ENCODE results near the gene ADGRG4. TPM values are rescaled to one million over a fixed set of nuclear protein-coding genes. Genes with fewer than 3 reads are reported as not detected.
A peak's percentile ranks its signal among the peaks of the same experiment; 100 is the strongest.

ADGRG4 gene
- polyA plus RNA-seq, 2 of the 4 experiments (the other 2 are of a cell fraction) = not detected

DNA sequence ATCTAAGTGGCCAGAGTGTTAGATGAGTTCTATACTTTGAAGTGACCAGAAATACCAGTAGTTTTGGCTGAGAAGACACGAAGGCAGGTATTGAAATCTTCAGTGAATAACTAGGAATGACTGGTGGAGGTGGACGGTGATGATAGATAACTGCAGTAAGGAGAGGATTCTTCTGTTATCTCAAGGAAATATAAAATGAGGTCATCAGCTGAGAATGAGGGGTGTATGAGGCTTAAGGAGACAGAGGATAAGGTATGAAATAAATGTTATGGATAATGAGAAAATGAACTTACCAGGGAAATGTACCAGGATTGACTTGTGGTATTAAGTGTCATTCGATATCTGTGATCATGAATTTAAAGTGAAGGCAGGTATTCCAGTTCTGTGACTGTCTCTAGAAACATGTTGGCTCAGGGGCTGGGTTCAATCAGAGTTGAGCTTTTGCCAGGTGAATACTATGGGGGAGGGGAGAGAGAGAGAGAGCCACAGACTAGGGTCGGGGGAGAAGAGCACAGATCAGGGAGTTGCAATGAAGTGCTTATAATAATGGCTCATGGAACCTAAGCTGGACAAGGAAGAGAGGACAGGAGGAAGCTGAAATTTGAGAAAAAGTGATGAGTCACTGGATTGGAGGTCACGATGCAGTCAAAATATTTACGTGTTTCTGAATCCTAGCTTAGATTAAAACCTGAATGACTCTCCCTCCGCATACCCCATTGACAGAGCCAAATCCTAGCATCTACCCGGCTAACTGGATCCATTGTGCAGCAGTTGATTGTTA lies 149.5 kb downstream of the ADGRG4 start:
- Histone ChIP-seq H3K9me3 (no peaks in the 10 kb centered on the region), H3K4me2 (peak overlapping the region; percentile 24), H3K4me3 (no peak overlapping the region), H3K27ac (0 out of 6 replicates have a peak overlapping the region, but pooled peaks have one; percentile 25 to 45), H3K4me1 (peaks cover 6% of the 10 kb centered on the region; the same call in 1 of the 3 replicates)
- peak in 1 of 2 experiments; percentile 17 for DNase-seq (ENCODE audit: low read depth in 1 of 2, low spot score in 1 of 2)
- ChIA-PET POLR2A (no interaction called here), CTCF (no interaction called here)
- no peak for ATAC-seq
- TF ChIP-seq NFE2L2 (conservative IDR thresholded peaks at IDR 0.05; ENCODE audit: low read length) (peak; percentile 63), MAFK (IDR thresholded peaks at IDR 0.05; ENCODE audit: partially characterized antibody) (peak; percentile 67)
- TF ChIP-seq, protein P1, sequence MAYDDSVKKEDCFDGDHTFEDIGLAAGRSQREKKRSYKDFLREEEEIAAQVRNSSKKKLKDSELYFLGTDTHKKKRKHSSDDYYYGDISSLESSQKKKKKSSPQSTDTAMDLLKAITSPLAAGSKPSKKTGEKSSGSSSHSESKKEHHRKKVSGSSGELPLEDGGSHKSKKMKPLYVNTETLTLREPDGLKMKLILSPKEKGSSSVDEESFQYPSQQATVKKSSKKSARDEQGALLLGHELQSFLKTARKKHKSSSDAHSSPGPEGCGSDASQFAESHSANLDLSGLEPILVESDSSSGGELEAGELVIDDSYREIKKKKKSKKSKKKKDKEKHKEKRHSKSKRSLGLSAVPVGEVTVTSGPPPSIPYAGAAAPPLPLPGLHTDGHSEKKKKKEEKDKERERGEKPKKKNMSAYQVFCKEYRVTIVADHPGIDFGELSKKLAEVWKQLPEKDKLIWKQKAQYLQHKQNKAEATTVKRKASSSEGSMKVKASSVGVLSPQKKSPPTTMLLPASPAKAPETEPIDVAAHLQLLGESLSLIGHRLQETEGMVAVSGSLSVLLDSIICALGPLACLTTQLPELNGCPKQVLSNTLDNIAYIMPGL (CRISPR knock-in tag; IDR thresholded peaks at IDR 0.05; ENCODE audit: borderline replicate concordance) = no peak
- WGBS (ENCODE audit: missing lambda C conversion rate) = 35% methylated on average over 8 of the region's 8 CpGs
- FAIRE-seq = peak; percentile 88

DNA sequence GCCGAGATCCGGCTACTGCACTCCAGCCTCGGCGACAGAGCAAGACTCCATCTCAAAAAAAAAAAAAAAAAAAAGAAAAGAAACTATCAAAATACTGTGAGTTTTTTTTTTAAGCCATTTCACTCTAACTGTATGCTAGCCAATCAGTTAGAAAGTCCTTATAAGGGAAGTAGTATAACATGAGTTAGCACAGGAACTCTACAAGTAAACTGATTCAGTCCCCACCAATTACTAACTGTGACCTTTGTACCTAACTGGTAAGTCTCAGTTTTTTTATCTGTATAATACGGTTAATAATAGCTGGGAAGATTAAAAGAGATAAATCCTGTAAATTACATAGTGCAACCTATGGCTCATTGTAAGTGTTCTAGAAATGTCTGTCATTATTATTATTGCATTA lies 151.9 kb downstream of the ADGRG4 start:
- ATAC-seq (no peak), DNase-seq (ENCODE audit: low read depth in 1 of 2, low spot score in 1 of 2) (no peak), FAIRE-seq (peak; percentile 84)
- Histone ChIP-seq H3K4me3 (no peak overlapping the region), H3K4me2 (no peak overlapping the region), H3K4me1 (peaks cover 6% of the 10 kb centered on the region; the same call in 1 of the 3 replicates), H3K27ac (no peak overlapping the region), H3K9me3 (no peaks in the 10 kb centered on the region)
- 76% methylated on average over 5 of the region's 5 CpGs for WGBS (ENCODE audit: missing lambda C conversion rate)
- TF ChIP-seq BHLHE40 (IDR thresholded peaks at IDR 0.05; ENCODE audit: low read depth, low read length) = no peak
- no peak for TF ChIP-seq ZSCAN20 (CRISPR knock-in tag; IDR thresholded peaks at IDR 0.05)
- no peak for TF ChIP-seq KDM5A (IDR thresholded peaks at IDR 0.05)
- TF ChIP-seq FOXS1 (CRISPR knock-in tag; IDR thresholded peaks at IDR 0.05) = no peak
- TF ChIP-seq, protein P2, sequence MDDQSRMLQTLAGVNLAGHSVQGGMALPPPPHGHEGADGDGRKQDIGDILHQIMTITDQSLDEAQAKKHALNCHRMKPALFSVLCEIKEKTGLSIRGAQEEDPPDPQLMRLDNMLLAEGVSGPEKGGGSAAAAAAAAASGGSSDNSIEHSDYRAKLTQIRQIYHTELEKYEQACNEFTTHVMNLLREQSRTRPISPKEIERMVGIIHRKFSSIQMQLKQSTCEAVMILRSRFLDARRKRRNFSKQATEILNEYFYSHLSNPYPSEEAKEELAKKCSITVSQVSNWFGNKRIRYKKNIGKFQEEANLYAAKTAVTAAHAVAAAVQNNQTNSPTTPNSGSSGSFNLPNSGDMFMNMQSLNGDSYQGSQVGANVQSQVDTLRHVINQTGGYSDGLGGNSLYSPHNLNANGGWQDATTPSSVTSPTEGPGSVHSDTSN (IDR thresholded peaks at IDR 0.05) = no peak
- no peak for TF ChIP-seq CEBPB (IDR thresholded peaks at IDR 0.05)
- TF ChIP-seq, protein P1 (CRISPR knock-in tag; IDR thresholded peaks at IDR 0.05; ENCODE audit: borderline replicate concordance) = no peak
- no peak for TF ChIP-seq FOSB (CRISPR knock-in tag; IDR thresholded peaks at IDR 0.05)
- no peak for TF ChIP-seq TP53 (CRISPR knock-in tag; IDR thresholded peaks at IDR 0.05)
- CTCF ChIA-PET = no interaction called here
- POLR2A ChIA-PET = no interaction called here

DNA sequence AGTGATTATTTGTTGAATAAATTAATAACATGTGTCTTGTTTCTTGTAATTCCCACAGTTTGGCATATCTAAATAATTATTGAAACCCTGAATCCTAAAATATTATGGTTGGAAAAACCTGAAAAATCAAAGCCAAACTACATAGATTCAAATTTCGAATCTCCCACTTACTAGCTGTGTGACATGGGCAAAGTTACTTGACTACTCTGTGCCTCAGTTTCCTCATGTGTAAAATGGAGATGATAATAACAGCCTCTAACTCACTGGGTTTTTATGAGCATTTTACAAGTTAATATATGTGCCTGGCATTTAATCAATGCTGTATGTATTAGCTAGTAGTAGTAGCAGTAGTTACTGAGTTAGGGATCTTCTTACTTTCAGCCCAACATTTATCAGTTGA lies 152.4 kb downstream of the ADGRG4 start:
- POLR2A ChIA-PET = no interaction called here
- 30% methylated on average over 1 of the region's 1 CpG for WGBS (ENCODE audit: missing lambda C conversion rate)
- ATAC-seq (no peak), FAIRE-seq (no peak), DNase-seq (ENCODE audit: low read depth in 1 of 2, low spot score in 1 of 2) (no peak)
- no peak overlapping the region for H3K4me3 ChIP-seq
- H3K9me3 ChIP-seq = no peaks in the 10 kb centered on the region
- H3K27ac ChIP-seq = no peak overlapping the region; a peak in 1 of 6 replicates
- H3K4me2 ChIP-seq = no peak overlapping the region; the same call in 2 of the 3 replicates
- CTCF ChIA-PET = no interaction called here
- peaks cover 6% of the 10 kb centered on the region; the same call in 1 of the 3 replicates for H3K4me1 ChIP-seq
- TF ChIP-seq FOXS1 (CRISPR knock-in tag; IDR thresholded peaks at IDR 0.05) = no peak
- TF ChIP-seq JUNB (IDR thresholded peaks at IDR 0.05) = no peak
- no peak for TF ChIP-seq NR3C1 (IDR thresholded peaks at IDR 0.05)
- no peak for TF ChIP-seq RFX5 (IDR thresholded peaks at IDR 0.05)
- TF ChIP-seq, protein P3, sequence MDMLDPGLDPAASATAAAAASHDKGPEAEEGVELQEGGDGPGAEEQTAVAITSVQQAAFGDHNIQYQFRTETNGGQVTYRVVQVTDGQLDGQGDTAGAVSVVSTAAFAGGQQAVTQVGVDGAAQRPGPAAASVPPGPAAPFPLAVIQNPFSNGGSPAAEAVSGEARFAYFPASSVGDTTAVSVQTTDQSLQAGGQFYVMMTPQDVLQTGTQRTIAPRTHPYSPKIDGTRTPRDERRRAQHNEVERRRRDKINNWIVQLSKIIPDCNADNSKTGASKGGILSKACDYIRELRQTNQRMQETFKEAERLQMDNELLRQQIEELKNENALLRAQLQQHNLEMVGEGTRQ (IDR thresholded peaks at IDR 0.05) = no peak
- TF ChIP-seq, protein P4, sequence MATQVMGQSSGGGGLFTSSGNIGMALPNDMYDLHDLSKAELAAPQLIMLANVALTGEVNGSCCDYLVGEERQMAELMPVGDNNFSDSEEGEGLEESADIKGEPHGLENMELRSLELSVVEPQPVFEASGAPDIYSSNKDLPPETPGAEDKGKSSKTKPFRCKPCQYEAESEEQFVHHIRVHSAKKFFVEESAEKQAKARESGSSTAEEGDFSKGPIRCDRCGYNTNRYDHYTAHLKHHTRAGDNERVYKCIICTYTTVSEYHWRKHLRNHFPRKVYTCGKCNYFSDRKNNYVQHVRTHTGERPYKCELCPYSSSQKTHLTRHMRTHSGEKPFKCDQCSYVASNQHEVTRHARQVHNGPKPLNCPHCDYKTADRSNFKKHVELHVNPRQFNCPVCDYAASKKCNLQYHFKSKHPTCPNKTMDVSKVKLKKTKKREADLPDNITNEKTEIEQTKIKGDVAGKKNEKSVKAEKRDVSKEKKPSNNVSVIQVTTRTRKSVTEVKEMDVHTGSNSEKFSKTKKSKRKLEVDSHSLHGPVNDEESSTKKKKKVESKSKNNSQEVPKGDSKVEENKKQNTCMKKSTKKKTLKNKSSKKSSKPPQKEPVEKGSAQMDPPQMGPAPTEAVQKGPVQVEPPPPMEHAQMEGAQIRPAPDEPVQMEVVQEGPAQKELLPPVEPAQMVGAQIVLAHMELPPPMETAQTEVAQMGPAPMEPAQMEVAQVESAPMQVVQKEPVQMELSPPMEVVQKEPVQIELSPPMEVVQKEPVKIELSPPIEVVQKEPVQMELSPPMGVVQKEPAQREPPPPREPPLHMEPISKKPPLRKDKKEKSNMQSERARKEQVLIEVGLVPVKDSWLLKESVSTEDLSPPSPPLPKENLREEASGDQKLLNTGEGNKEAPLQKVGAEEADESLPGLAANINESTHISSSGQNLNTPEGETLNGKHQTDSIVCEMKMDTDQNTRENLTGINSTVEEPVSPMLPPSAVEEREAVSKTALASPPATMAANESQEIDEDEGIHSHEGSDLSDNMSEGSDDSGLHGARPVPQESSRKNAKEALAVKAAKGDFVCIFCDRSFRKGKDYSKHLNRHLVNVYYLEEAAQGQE (IDR thresholded peaks at IDR 0.05) = no peak
- no peak for TF ChIP-seq FOSL2 (IDR thresholded peaks at IDR 0.05)
- no peak for TF ChIP-seq FOSL2 (CRISPR knock-in tag; IDR thresholded peaks at IDR 0.05)
- no peak for TF ChIP-seq RARB (CRISPR knock-in tag; IDR thresholded peaks at IDR 0.05)
- TF ChIP-seq MYC (IDR thresholded peaks at IDR 0.05; ENCODE audit: borderline replicate concordance, low read length) = no peak
- no peak for TF ChIP-seq TP53 (CRISPR knock-in tag; IDR thresholded peaks at IDR 0.05)
- TF ChIP-seq RAD21 (conservative IDR thresholded peaks at IDR 0.05 in 1 of 2, IDR thresholded peaks at IDR 0.05 in 1 of 2) = no peak
- no peak for TF ChIP-seq RNF2 (IDR thresholded peaks at IDR 0.05; ENCODE audit: borderline replicate concordance, low read depth)
- no peak for TF ChIP-seq BHLHE40 (IDR thresholded peaks at IDR 0.05; ENCODE audit: low read depth, low read length)
- no peak for TF ChIP-seq FOSB (CRISPR knock-in tag; IDR thresholded peaks at IDR 0.05)
- TF ChIP-seq HDAC2 (IDR thresholded peaks at IDR 0.05) = no peak
- no peak for TF ChIP-seq CHD2 (IDR thresholded peaks at IDR 0.05; ENCODE audit: low read length, partially characterized antibody)
